HG02870 (cell line): Measurements from ENCODE around the gene PSEN1.

Source experiments
- ATAC-seq: cut with Tn5 transposase; IDR thresholded peaks from one replicate; pipeline ENCODE4 v1.9.1; 2021; ENCODE audit warnings: mild to moderate bottlenecking, moderate library complexity; ENCODE audit not compliant: unreplicated experiment

PSEN1 gene

DNA sequence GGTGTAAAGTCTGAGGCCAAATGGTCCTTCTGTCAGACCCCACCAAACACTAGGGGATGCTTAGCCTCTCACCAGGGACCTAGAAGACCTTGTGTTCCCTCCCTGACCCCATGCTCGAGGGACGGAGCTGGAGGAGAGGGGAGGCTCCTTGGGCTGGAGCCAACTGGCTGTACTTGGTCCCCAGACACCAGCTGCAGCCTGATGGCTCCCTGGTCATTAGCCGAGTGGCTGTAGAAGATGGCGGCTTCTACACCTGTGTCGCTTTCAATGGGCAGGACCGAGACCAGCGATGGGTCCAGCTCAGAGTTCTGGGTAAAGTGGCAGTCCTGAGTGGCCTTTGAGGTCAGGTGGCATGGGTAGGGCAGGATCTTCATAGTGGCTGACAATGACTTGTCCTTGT, 130.0 kb downstream of the PSEN1 start:
- no peak for ATAC-seq

DNA sequence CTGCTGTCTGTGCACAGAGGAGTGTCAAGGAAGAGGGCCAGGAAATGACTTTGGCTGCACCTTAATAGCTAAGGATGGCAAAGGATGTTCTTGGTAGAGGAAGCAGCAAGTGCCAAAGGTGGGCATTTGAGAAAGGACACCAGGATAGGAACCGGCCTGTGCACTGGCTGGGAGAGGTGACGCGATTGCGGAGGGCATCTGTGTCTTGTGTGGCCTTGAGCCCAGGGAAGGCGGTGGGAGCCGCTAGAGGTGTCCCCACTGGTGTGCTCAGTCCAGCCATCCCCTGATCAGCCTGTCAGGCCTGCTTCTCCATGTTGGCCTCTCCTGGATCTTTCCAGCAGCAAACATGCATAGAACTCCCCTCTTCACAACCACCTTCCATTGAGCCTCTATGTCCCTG, 131.2 kb downstream of the PSEN1 start:
- no peak for ATAC-seq

DNA sequence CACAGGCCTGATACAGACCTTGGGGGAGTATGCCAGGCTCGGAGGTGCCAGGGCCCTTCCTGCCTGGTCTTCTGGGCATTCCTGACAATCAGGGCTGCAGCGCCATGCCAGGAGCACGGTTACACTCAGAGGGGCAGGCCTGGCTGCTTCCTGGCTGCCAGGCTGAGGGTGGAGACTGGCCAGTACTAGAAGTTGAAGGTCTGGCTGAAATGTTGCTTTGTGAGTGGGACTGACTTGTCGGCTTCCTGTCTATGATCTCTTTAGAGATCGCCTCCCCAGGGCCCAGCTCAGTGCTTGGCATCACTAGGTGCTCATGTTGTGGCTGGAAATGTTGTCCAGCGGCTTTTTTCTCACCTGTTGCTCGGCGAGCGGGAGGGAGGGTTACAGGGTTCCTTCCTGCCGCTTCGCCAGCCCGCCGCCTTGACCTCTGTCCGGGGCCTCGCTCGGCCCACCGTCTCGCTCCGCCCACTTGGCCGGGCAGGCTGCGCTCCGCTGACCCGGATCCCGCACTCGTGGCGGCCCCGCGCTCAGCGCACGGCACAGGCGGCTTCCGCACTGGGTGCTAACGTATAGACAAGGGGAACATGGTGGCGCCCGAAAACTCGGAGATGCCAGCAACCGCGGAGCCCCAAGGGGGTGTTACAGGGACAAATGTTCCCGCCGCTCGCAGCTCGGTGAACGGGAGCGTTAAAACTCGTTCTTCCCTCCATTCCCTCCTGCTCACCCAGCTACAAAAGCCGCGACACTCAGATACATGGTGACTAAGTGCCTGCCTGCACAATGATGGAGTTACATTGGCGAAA, 133.6 kb downstream of the PSEN1 start:
- no peak for ATAC-seq

DNA sequence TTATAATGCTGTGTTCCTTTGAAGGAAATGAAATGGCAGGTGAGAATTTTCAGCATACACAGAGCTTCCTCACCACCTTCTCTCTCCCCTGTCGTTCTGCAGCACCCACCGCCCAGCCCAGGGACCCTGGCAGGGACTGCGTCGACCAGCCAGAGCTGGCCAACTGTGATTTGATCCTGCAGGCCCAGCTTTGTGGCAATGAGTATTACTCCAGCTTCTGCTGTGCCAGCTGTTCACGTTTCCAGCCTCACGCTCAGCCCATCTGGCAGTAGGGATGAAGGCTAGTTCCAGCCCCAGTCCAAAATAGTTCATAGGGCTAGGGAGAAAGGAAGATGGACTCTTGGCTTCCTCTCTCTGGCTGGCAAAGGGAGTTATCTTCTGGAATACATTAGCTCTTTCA, 136.1 kb downstream of the PSEN1 start:
- ATAC-seq, result no peak
